Transverse colon (tissue), 4 donors: ENCODE data around the gene CHCHD6.

Experiments used
- POLR2AphosphoS5 ChIP-seq, 3 donors: sonication (generic); formaldehyde crosslinking; IDR thresholded peaks; one replicate each; pipeline ENCODE4 v1.6.1; 2016; ENCODE audit warnings: antibody characterized with exemption in 3 of 3
- TF ChIP-seq, protein P1 (sequence below), 5 experiments: fragments of 200-600 bp in 3 of 5; fragments of 450-650 bp in 2 of 5; sonication (generic) in 3 of 5; IDR thresholded peaks; 1 replicate in 2 of 5; 2 replicates in 3 of 5; pipeline ENCODE4 v1.5.1; 2016 to 2017; ENCODE audit warnings: antibody characterized with exemption in 5 of 5, inconsistent platforms in 3 of 5, mild to moderate bottlenecking in 2 of 5, moderate library complexity in 1 of 5

DNA sequence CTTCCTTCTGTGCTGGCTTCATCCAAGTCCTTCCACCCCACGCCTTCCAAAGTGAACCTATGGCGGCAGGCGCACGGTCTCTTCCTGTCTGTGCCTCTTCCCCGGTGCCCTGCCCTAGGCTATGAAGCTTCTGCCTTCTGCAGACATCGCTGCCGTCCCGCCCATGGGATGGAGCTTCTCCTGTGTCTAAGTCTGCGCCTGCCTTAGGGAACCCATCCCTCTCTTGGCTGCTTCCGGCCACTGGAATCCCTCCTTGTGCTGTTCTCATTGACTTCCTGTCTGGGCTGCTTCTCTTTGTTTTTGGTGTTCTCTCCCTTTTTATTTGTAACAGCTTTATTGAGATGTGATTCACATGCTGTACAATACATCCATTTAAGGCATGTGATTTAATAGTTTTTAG lies 17.2 kb downstream of the CHCHD6 start:
- no peak for TF ChIP-seq POLR2AphosphoS5 (IDR thresholded peaks at IDR 0.05)
- TF ChIP-seq, protein P1, sequence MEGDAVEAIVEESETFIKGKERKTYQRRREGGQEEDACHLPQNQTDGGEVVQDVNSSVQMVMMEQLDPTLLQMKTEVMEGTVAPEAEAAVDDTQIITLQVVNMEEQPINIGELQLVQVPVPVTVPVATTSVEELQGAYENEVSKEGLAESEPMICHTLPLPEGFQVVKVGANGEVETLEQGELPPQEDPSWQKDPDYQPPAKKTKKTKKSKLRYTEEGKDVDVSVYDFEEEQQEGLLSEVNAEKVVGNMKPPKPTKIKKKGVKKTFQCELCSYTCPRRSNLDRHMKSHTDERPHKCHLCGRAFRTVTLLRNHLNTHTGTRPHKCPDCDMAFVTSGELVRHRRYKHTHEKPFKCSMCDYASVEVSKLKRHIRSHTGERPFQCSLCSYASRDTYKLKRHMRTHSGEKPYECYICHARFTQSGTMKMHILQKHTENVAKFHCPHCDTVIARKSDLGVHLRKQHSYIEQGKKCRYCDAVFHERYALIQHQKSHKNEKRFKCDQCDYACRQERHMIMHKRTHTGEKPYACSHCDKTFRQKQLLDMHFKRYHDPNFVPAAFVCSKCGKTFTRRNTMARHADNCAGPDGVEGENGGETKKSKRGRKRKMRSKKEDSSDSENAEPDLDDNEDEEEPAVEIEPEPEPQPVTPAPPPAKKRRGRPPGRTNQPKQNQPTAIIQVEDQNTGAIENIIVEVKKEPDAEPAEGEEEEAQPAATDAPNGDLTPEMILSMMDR (IDR thresholded peaks at IDR 0.05): no peak
